ENCODE data around the gene DNAH7. TPM values are rescaled to one million over a fixed set of nuclear protein-coding genes. Genes with fewer than 3 reads are reported as not detected.

DNAH7 gene
- total RNA-seq, 6 donors from 2014 or later, result 1.6 to 33.5 (median 7.8) TPM

DNA sequence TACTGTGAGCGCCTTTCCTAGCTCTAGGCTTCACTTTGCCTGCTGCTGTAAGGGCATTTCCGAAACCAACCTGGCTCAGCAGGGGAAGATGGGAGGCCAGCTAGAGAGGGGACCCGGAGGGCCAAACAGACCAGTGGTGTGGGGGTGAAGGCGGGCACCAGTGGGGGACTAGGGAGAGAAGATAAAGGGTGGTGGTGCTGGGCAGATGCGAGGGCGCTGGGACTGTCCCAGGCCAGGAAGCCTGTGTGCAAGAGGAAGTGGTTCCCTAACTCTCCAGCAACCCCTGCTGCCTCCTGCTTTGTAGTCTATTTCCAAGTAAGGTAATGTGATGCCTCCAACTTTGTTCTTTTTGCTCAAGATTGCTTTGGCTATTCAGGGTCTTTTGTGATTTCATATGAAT lies 73.1 kb downstream of the DNAH7 start:
- no peaks in the 10 kb centered on the region for H3K4me1 ChIP-seq
- no peak for TF ChIP-seq POLR2A (IDR thresholded peaks at IDR 0.05)
- TF ChIP-seq POLR2AphosphoS5 (IDR thresholded peaks at IDR 0.05), result no peak
- TF ChIP-seq EP300 (IDR thresholded peaks at IDR 0.05), result no peak
- no peak for TF ChIP-seq CTCF (IDR thresholded peaks at IDR 0.05)
- DNase-seq (peak in 1 of 2 donors; percentile 6), ATAC-seq (ENCODE audit: low FRiP score in 2 of 2) (no peak)
- no peaks in the 10 kb centered on the region for H3K9me3 ChIP-seq
- H3K4me3 ChIP-seq, result no peak overlapping the region
- H3K36me3 ChIP-seq, result no peaks in the 10 kb centered on the region
- WGBS, 2 donors, result 85 to 86% methylated on average over 6 of the region's 6 CpGs
- H3K27me3 ChIP-seq, result no peaks in the 10 kb centered on the region
- no peak overlapping the region for H3K27ac ChIP-seq

GRCh38 chr2:195993623-195994022 lies 75.0 kb downstream of the DNAH7 start:
- Histone ChIP-seq H3K27ac (no peak overlapping the region), H3K27me3 (no peaks in the 10 kb centered on the region), H3K36me3 (no peaks in the 10 kb centered on the region), H3K4me1 (no peaks in the 10 kb centered on the region), H3K4me3 (no peak overlapping the region), H3K9me3 (no peaks in the 10 kb centered on the region)
- no peak for TF ChIP-seq CTCF (IDR thresholded peaks at IDR 0.05)
- TF ChIP-seq POLR2A (IDR thresholded peaks at IDR 0.05), result no peak
- TF ChIP-seq EP300 (IDR thresholded peaks at IDR 0.05), result no peak
- TF ChIP-seq POLR2AphosphoS5 (IDR thresholded peaks at IDR 0.05), result no peak
- 79 to 92% methylated on average over 2 of the region's 2 CpGs for WGBS, 2 donors
- DNase-seq (no peak), ATAC-seq (ENCODE audit: low FRiP score in 2 of 2) (no peak)

DNA sequence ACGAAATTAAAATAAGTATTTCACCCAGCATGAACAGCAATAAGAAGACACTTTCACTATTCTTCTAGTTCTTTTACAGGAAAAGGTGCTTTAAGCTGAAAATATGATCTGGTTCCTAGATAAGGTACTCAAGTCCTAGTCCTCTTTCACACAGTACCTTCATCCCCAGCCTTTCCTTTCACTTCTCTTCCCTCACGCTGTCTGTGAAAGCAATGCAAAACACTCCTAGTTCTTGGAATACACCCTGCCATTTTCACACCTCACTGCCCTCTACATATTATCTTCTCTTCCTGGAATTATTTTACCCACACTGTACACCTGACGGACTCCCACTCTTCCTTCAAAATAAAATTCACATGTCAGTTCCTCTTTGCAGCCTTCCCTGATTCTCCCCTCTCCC lies 82.9 kb downstream of the DNAH7 start:
- H3K36me3 ChIP-seq, result no peaks in the 10 kb centered on the region
- no peak overlapping the region for H3K4me3 ChIP-seq
- DNase-seq, result no peak
- ATAC-seq (ENCODE audit: low FRiP score in 2 of 2), result no peak
- H3K27me3 ChIP-seq, result no peaks in the 10 kb centered on the region
- H3K9me3 ChIP-seq, result no peaks in the 10 kb centered on the region
- 49 to 50% methylated on average over 3 of the region's 3 CpGs for WGBS, 2 donors
- no peak for TF ChIP-seq POLR2A (IDR thresholded peaks at IDR 0.05)
- TF ChIP-seq CTCF (IDR thresholded peaks at IDR 0.05), result no peak
- no peak for TF ChIP-seq EP300 (IDR thresholded peaks at IDR 0.05)
- TF ChIP-seq POLR2AphosphoS5 (IDR thresholded peaks at IDR 0.05), result no peak
- peaks cover 0 to 8% (median 7%) of the 10 kb centered on the region in 4 donors for H3K4me1 ChIP-seq
- H3K27ac ChIP-seq, result no peak overlapping the region

- peaks cover 0 to 8% (median 7%) of the 10 kb centered on the region in 4 donors for H3K4me1 ChIP-seq
- ATAC-seq (ENCODE audit: low FRiP score in 2 of 2) (no peak), DNase-seq (no peak)
- H3K27ac ChIP-seq, result no peak overlapping the region
- no peaks in the 10 kb centered on the region for H3K27me3 ChIP-seq
- WGBS, 2 donors, result 9 to 10% methylated on average over 2 of the region's 2 CpGs
- H3K4me3 ChIP-seq, result no peak overlapping the region
- no peak for TF ChIP-seq CTCF (IDR thresholded peaks at IDR 0.05)
- TF ChIP-seq EP300 (IDR thresholded peaks at IDR 0.05), result no peak
- TF ChIP-seq POLR2A (IDR thresholded peaks at IDR 0.05), result no peak
- no peak for TF ChIP-seq POLR2AphosphoS5 (IDR thresholded peaks at IDR 0.05)
- H3K9me3 ChIP-seq, result peaks cover 0 to 4% (median 0%) of the 10 kb centered on the region in 4 donors
- H3K36me3 ChIP-seq, result no peaks in the 10 kb centered on the region
These were observed 83.5 kb downstream of the DNAH7 start for GRCh38 chr2:195984923-195985726.

DNA sequence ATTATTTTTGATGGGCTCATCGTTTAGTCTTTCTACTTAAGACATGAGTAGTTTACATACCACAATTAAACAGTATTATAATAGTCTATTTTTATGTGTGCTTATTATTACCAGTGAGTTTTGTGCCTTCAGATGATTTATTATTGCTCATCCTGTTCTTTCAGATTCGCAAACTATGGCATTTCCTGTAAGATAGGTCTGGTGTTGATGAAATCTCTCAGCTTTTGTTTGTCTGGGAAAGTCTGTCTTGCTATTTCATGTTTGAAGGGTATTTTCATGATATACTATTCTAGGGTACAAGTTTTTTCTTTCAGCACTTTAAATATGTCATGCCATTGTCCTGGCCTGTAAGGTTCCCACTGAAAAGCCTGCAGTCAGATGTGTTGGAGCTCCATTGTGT lies 101.3 kb downstream of the DNAH7 start:
- Histone ChIP-seq H3K36me3 (no peaks in the 10 kb centered on the region), H3K4me3 (no peak overlapping the region), H3K4me1 (peaks cover 0 to 4% (median 0%) of the 10 kb centered on the region in 4 donors), H3K27ac (no peak overlapping the region), H3K9me3 (no peaks in the 10 kb centered on the region), H3K27me3 (no peaks in the 10 kb centered on the region)
- TF ChIP-seq EP300 (IDR thresholded peaks at IDR 0.05), result no peak
- 45 to 52% methylated on average over 2 of the region's 2 CpGs for WGBS, 2 donors
- DNase-seq (no peak), ATAC-seq (ENCODE audit: low FRiP score in 2 of 2) (no peak)
